Smooth muscle cell (in vitro differentiated cells): Measurements from ENCODE around the gene TSPAN6. TPM values are rescaled to one million over a fixed set of nuclear protein-coding genes. Genes with fewer than 3 reads are reported as not detected.
A peak's percentile ranks its signal among the peaks of the same experiment; 100 is the strongest.

Experiments
- DNase-seq: peaks from one replicate; lab custom pipeline; 2025; ENCODE audit not compliant: unreplicated experiment; lab: John Stamatoyannopoulos, UW
- H2AFZ ChIP-seq: fragments of 200-600 bp; sonication (generic); 2 replicates; pipeline ENCODE4 v1.6.0; 2016; ENCODE audit warnings: antibody characterized with exemption, low read depth, mild to moderate bottlenecking
- H3F3A ChIP-seq: fragments of 200-600 bp; sonication (generic); 2 replicates; pipeline ENCODE4 v1.6.0; 2017; ENCODE audit warnings: antibody characterized with exemption, low read depth
- H3K27ac ChIP-seq: fragments of 200-600 bp; sonication (generic); 2 replicates; pipeline ENCODE4 v1.5.1; 2016; ENCODE audit warnings: low read depth, mild to moderate bottlenecking
- H3K27me3 ChIP-seq: fragments of 200-600 bp; sonication (generic); 2 replicates; pipeline ENCODE4 v1.6.1; 2016; ENCODE audit warnings: low read depth, mild to moderate bottlenecking
- H3K36me3 ChIP-seq: fragments of 200-600 bp; sonication (generic); 2 replicates; pipeline ENCODE4 v1.5.1; 2016; ENCODE audit warnings: low read depth
- H3K4me1 ChIP-seq: fragments of 200-600 bp; sonication (generic); 2 replicates; pipeline ENCODE4 v1.5.1; 2016; ENCODE audit warnings: low read depth
- H3K4me2 ChIP-seq: fragments of 200-600 bp; sonication (generic); 2 replicates; pipeline ENCODE4 v1.6.0; 2016; ENCODE audit warnings: mild to moderate bottlenecking
- H3K4me3 ChIP-seq: fragments of 200-600 bp; sonication (generic); 2 replicates; pipeline ENCODE4 v1.5.1; 2016; ENCODE audit warnings: mild to moderate bottlenecking
- H3K79me2 ChIP-seq: fragments of 200-600 bp; sonication (generic); 2 replicates; pipeline ENCODE4 v1.6.0; 2016; ENCODE audit warnings: low read depth, mild to moderate bottlenecking
- H3K9ac ChIP-seq: fragments of 200-600 bp; sonication (generic); 2 replicates; pipeline ENCODE4 v1.6.0; 2016; ENCODE audit warnings: low read depth
- H3K9me3 ChIP-seq: fragments of 200-600 bp; sonication (generic); replicated peaks from 2 replicates; pipeline ENCODE4 v1.5.1; 2016; ENCODE audit warnings: low read depth
- H4K20me1 ChIP-seq: fragments of 200-600 bp; sonication (generic); 2 replicates; pipeline ENCODE4 v1.6.0; 2016; ENCODE audit warnings: low read depth
- WGBS: methylation state at CpG from one replicate; pipeline ENCODE4 v1.1.7; 2016; ENCODE audit warnings: low lambda C conversion rate; 5-methylcytosine and 5-hydroxymethylcytosine counted together
- polyA plus RNA-seq: library from polyadenylated mRNA; unstranded; fragments of >200 nt; fragmentation: Nextera tagmentation; extraction: Ambion mirVana; gene quantifications from 2 replicates; pipeline ENCODE4 v1.2.1, GENCODE V29; 2016
- total RNA-seq: library from RNA; depleted of rRNA; stranded (reverse); fragments of >200 nt; gene quantifications from 2 replicates; pipeline ENCODE4 v1.2.3, GENCODE V29; 2014
- TF ChIP-seq, protein P1 (sequence below): fragments of 200-600 bp; sonication (generic); IDR thresholded peaks from 2 replicates; pipeline ENCODE4 v1.5.1; 2017; ENCODE audit warnings: borderline replicate concordance, mild to moderate bottlenecking, antibody characterized with exemption; ENCODE audit not compliant: insufficient read depth, poor library complexity, severe bottlenecking

TSPAN6 gene
- total and polyA plus RNA-seq, 2 experiments from 2014 or later = 78.6 to 86.4 TPM

DNA sequence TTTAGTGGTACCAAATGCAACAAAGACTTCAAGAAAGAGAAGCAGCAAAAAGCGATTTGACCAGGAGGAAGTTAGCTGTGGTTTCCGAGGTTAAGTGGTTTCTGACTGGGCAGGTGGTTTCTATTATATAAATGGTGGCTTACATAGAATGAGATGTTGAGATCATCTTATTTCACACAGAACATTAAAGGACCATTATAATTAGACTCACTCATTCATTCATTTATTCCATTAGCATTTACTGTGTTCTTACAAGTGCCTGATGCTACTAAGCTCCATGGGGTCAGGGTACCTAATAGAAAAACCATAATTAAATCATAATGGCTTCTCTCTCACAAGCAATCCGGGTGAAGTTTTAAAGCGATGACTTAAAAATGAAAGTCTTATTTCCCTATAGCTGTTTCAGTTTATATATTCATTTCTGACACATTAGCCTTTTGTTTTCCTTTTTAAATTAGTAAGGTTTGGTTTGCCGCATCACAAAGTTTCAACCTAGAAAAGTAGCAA is 10.6 kb downstream of the TSPAN6 start:
- no peaks in the 10 kb centered on the region for H3F3A ChIP-seq
- no peaks in the 10 kb centered on the region for H4K20me1 ChIP-seq
- H2AFZ ChIP-seq = no peak overlapping the region
- H3K9me3 ChIP-seq = no peaks in the 10 kb centered on the region
- H3K4me1 ChIP-seq = no peaks in the 10 kb centered on the region
- no peaks in the 10 kb centered on the region for H3K36me3 ChIP-seq
- 85% methylated on average over 5 of the region's 5 CpGs for WGBS
- H3K27ac ChIP-seq = no peak overlapping the region
- no peak for DNase-seq
- H3K4me2 ChIP-seq = no peak overlapping the region
- no peaks in the 10 kb centered on the region for H3K79me2 ChIP-seq
- H3K27me3 ChIP-seq = no peaks in the 10 kb centered on the region
- no peak overlapping the region for H3K9ac ChIP-seq
- TF ChIP-seq, protein P1, sequence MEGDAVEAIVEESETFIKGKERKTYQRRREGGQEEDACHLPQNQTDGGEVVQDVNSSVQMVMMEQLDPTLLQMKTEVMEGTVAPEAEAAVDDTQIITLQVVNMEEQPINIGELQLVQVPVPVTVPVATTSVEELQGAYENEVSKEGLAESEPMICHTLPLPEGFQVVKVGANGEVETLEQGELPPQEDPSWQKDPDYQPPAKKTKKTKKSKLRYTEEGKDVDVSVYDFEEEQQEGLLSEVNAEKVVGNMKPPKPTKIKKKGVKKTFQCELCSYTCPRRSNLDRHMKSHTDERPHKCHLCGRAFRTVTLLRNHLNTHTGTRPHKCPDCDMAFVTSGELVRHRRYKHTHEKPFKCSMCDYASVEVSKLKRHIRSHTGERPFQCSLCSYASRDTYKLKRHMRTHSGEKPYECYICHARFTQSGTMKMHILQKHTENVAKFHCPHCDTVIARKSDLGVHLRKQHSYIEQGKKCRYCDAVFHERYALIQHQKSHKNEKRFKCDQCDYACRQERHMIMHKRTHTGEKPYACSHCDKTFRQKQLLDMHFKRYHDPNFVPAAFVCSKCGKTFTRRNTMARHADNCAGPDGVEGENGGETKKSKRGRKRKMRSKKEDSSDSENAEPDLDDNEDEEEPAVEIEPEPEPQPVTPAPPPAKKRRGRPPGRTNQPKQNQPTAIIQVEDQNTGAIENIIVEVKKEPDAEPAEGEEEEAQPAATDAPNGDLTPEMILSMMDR = no peak
- H3K4me3 ChIP-seq = no peak overlapping the region

DNA sequence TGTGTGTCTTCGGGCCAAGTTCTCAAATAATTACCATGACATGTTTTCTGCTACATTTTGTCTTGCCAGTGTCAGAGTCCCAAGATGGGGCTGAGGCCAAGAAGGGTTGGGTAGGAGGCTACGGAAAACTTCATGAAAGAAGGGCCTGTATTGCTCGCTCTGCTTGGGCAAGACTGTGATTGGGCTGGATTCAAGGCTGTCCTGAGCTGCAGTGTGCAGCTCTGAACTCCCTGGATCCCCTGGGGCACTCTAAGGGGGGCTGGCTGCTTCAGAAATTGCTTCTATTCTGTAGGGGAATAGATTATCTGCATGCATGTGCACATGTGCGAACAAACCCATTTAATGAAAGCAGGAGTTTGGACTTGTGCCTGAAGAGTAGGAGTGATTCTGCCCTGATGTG is 13.6 kb downstream of the TSPAN6 start:
- no peaks in the 10 kb centered on the region for H3K4me1 ChIP-seq
- no peaks in the 10 kb centered on the region for H3F3A ChIP-seq
- H3K9me3 ChIP-seq = no peaks in the 10 kb centered on the region
- no peak overlapping the region for H3K27ac ChIP-seq
- H3K9ac ChIP-seq = no peak overlapping the region
- no peaks in the 10 kb centered on the region for H4K20me1 ChIP-seq
- no peak for DNase-seq
- no peaks in the 10 kb centered on the region for H3K79me2 ChIP-seq
- TF ChIP-seq, protein P1 = no peak
- H3K4me3 ChIP-seq = no peak overlapping the region
- no peaks in the 10 kb centered on the region for H3K36me3 ChIP-seq
- no peak overlapping the region for H2AFZ ChIP-seq
- H3K4me2 ChIP-seq = no peak overlapping the region
- WGBS = 79% methylated on average over 4 of the region's 4 CpGs
- H3K27me3 ChIP-seq = no peaks in the 10 kb centered on the region

- TF ChIP-seq, protein P1 = peak; percentile 61
- Histone ChIP-seq H3K36me3 (no peaks in the 10 kb centered on the region), H3K4me1 (no peaks in the 10 kb centered on the region), H3K9ac (no peak overlapping the region), H3K27ac (peak overlapping the region; percentile 42), H3K27me3 (no peaks in the 10 kb centered on the region), H3K4me3 (no peak overlapping the region), H3K9me3 (no peaks in the 10 kb centered on the region), H3F3A (no peaks in the 10 kb centered on the region), H4K20me1 (no peaks in the 10 kb centered on the region), H2AFZ (peak overlapping the region; percentile 31), H3K79me2 (no peaks in the 10 kb centered on the region), H3K4me2 (no peak overlapping the region)
- WGBS = 25% methylated on average over 3 of the region's 3 CpGs
- no peak for DNase-seq
These were observed 21.6 kb downstream of the TSPAN6 start for GRCh38 chrX:100615005-100615404.

- TF ChIP-seq, protein P1 = no peak
- H3K79me2 ChIP-seq = no peaks in the 10 kb centered on the region
- H3K4me2 ChIP-seq = no peak overlapping the region
- H3K9ac ChIP-seq = no peak overlapping the region
- H2AFZ ChIP-seq = no peak overlapping the region
- no peaks in the 10 kb centered on the region for H3K4me1 ChIP-seq
- H3K36me3 ChIP-seq = no peaks in the 10 kb centered on the region
- 72% methylated on average over 5 of the region's 5 CpGs for WGBS
- H3K4me3 ChIP-seq = no peak overlapping the region
- no peaks in the 10 kb centered on the region for H3K27me3 ChIP-seq
- H3K27ac ChIP-seq = no peak overlapping the region
- H4K20me1 ChIP-seq = no peaks in the 10 kb centered on the region
- H3K9me3 ChIP-seq = no peaks in the 10 kb centered on the region
- no peak for DNase-seq
- no peaks in the 10 kb centered on the region for H3F3A ChIP-seq
These were observed 24.7 kb downstream of the TSPAN6 start for GRCh38 chrX:100611951-100612350.
